HEK293 (cell line): ENCODE measurements around the gene FLG2.
A peak's percentile ranks its signal among the peaks of the same experiment; 100 is the strongest.

Experiments used
- CTCF ChIA-PET: fragments of 350-600 bp; formaldehyde crosslinking; extraction: SDS; loops from one replicate; lab custom pipeline; 2021; ENCODE audit warnings: antibody characterized with exemption; lab: Yijun Ruan, JAX
- POLR2A ChIA-PET: fragments of 300-600 bp; formaldehyde crosslinking; extraction: SDS; loops from one replicate; lab custom pipeline; 2020; ENCODE audit warnings: antibody characterized with exemption, inconsistent platforms; lab: Yijun Ruan, JAX
- H3K27ac ChIP-seq: fragments of 200-500 bp; sonication (Bioruptor generic); 2 replicates; pipeline ENCODE4 v1.5.1; 2014; ENCODE audit warnings: low read depth, low read length, control low read depth, inconsistent platforms; ENCODE audit errors: extremely low read depth
- H3K36me3 ChIP-seq, 2 experiments: fragments of 200-500 bp in 1 of 2; sonication (Bioruptor generic) in 1 of 2; 1 replicate in 1 of 2; 2 replicates in 1 of 2; pipeline ENCODE4 v1.5.1; 2014 to 2017; ENCODE audit warnings: inconsistent platforms in 2 of 2, low read length in 2 of 2; ENCODE audit not compliant: control insufficient read depth in 2 of 2, insufficient read depth in 1 of 2
- H3K4me1 ChIP-seq: fragments of 200-500 bp; sonication (Bioruptor generic); 2 replicates; pipeline ENCODE4 v1.5.1; 2014; ENCODE audit warnings: mild to moderate bottlenecking, low read length, inconsistent platforms; ENCODE audit not compliant: control insufficient read depth, insufficient read depth
- H3K4me3 ChIP-seq: 2 replicates; pipeline ENCODE4 v1.5.1; 2011; ENCODE audit warnings: low read depth, mild to moderate bottlenecking, control low read depth, low read length, moderate library complexity
- H3K9me3 ChIP-seq: fragments of 200-500 bp; sonication (Bioruptor generic); 2 replicates; pipeline ENCODE4 v1.5.1; 2014; ENCODE audit warnings: low read depth, low read length, inconsistent platforms; ENCODE audit not compliant: control insufficient read depth, insufficient read depth
- ATF2 ChIP-seq: fragments of 450-650 bp; formaldehyde crosslinking; IDR thresholded peaks from 2 replicates; pipeline ENCODE4 v1.5.1; 2016; ENCODE audit warnings: missing biosample characterization, missing genetic modification characterization, low read depth
- GFI1B ChIP-seq: fragments of 450-650 bp; formaldehyde crosslinking; IDR thresholded peaks from 2 replicates; pipeline ENCODE4 v1.5.1; 2016; ENCODE audit warnings: missing biosample characterization, missing genetic modification characterization
- GLI2 ChIP-seq: fragments of 450-650 bp; formaldehyde crosslinking; IDR thresholded peaks from 2 replicates; pipeline ENCODE4; 2017; ENCODE audit warnings: missing biosample characterization, missing genetic modification characterization, low read depth, borderline replicate concordance
- HOXA7 ChIP-seq: sonication (generic); formaldehyde crosslinking; IDR thresholded peaks from 2 replicates; pipeline ENCODE4 v1.8.1; 2022; ENCODE audit warnings: missing genetic modification reagents, borderline replicate concordance
- KLF1 ChIP-seq: fragments of 450-650 bp; formaldehyde crosslinking; IDR thresholded peaks from 2 replicates; pipeline ENCODE4 v1.5.1; 2016; ENCODE audit warnings: missing biosample characterization, missing genetic modification characterization
- KLF7 ChIP-seq: fragments of 450-650 bp; formaldehyde crosslinking; IDR thresholded peaks from 2 replicates; pipeline ENCODE4 v1.5.1; 2016; ENCODE audit warnings: missing biosample characterization, missing genetic modification characterization, borderline replicate concordance
- KLF8 ChIP-seq: fragments of 450-650 bp; formaldehyde crosslinking; IDR thresholded peaks from 2 replicates; pipeline ENCODE4 v1.5.1; 2016; ENCODE audit warnings: missing biosample characterization, missing genetic modification characterization
- KLF9 ChIP-seq: fragments of 450-650 bp; formaldehyde crosslinking; IDR thresholded peaks from 2 replicates; pipeline ENCODE4 v1.5.1; 2016; ENCODE audit warnings: missing biosample characterization, missing genetic modification characterization, low read depth
- OSR2 ChIP-seq: fragments of 450-650 bp; formaldehyde crosslinking; IDR thresholded peaks from 2 replicates; pipeline ENCODE4 v1.5.1; 2016; ENCODE audit warnings: missing biosample characterization, missing genetic modification characterization
- SALL2 ChIP-seq: fragments of 450-650 bp; formaldehyde crosslinking; IDR thresholded peaks from 2 replicates; pipeline ENCODE4 v1.5.0; 2017; ENCODE audit warnings: missing biosample characterization, mild to moderate bottlenecking, missing genetic modification characterization, borderline replicate concordance
- SCRT2 ChIP-seq: fragments of 450-650 bp; formaldehyde crosslinking; IDR thresholded peaks from 2 replicates; pipeline ENCODE4 v1.5.1; 2016; ENCODE audit warnings: missing biosample characterization, missing genetic modification characterization
- SP3 ChIP-seq: fragments of 450-650 bp; formaldehyde crosslinking; IDR thresholded peaks from 2 replicates; pipeline ENCODE4 v1.5.1; 2016; ENCODE audit warnings: missing biosample characterization, missing genetic modification characterization
- SP7 ChIP-seq: fragments of 450-650 bp; formaldehyde crosslinking; IDR thresholded peaks from 2 replicates; pipeline ENCODE4 v1.5.1; 2016; ENCODE audit warnings: missing biosample characterization, missing genetic modification characterization
- WT1 ChIP-seq: fragments of 450-650 bp; formaldehyde crosslinking; IDR thresholded peaks from 2 replicates; pipeline ENCODE4 v1.5.1; 2016; ENCODE audit warnings: missing biosample characterization, missing genetic modification characterization
- ZBTB1 ChIP-seq: fragments of 450-650 bp; formaldehyde crosslinking; IDR thresholded peaks from 2 replicates; pipeline ENCODE4 v1.5.1; 2016; ENCODE audit warnings: missing biosample characterization, missing genetic modification characterization
- ZNF2 ChIP-seq: fragments of 450-650 bp; formaldehyde crosslinking; IDR thresholded peaks from 2 replicates; pipeline ENCODE4 v1.5.1; 2016; ENCODE audit warnings: missing biosample characterization, missing genetic modification characterization
- ZNF202 ChIP-seq: fragments of 450-650 bp; formaldehyde crosslinking; IDR thresholded peaks from 2 replicates; pipeline ENCODE4 v1.5.1; 2016; ENCODE audit warnings: missing biosample characterization, missing genetic modification characterization, borderline replicate concordance
- ZNF214 ChIP-seq: fragments of 450-650 bp; formaldehyde crosslinking; IDR thresholded peaks from 2 replicates; pipeline ENCODE4 v1.5.1; 2017; ENCODE audit warnings: missing biosample characterization, mild to moderate bottlenecking, missing genetic modification characterization, borderline replicate concordance
- ZNF248 ChIP-seq: fragments of 450-650 bp; formaldehyde crosslinking; IDR thresholded peaks from 2 replicates; pipeline ENCODE4 v1.5.1; 2017; ENCODE audit warnings: missing biosample characterization, missing genetic modification characterization
- ZNF26 ChIP-seq: fragments of 450-650 bp; formaldehyde crosslinking; IDR thresholded peaks from 2 replicates; pipeline ENCODE4 v1.5.1; 2016; ENCODE audit warnings: missing biosample characterization, missing genetic modification characterization
- ZNF513 ChIP-seq: fragments of 450-650 bp; IDR thresholded peaks from 2 replicates; pipeline ENCODE4 v1.5.1; 2018; ENCODE audit warnings: missing biosample characterization, missing genetic modification characterization
- ZNF514 ChIP-seq: fragments of 450-650 bp; formaldehyde crosslinking; IDR thresholded peaks from 2 replicates; pipeline ENCODE4 v1.5.1; 2016; ENCODE audit warnings: missing biosample characterization, missing genetic modification characterization
- ZNF654 ChIP-seq: fragments of 450-650 bp; formaldehyde crosslinking; IDR thresholded peaks from 2 replicates; pipeline ENCODE4 v1.5.1; 2016; ENCODE audit warnings: low read depth, missing biosample characterization, missing genetic modification characterization
- ZNF670 ChIP-seq: fragments of 450-650 bp; formaldehyde crosslinking; IDR thresholded peaks from 2 replicates; pipeline ENCODE4 v1.5.1; 2016; ENCODE audit warnings: missing biosample characterization, missing genetic modification characterization, low read depth
- ZNF843 ChIP-seq: fragments of 450-650 bp; formaldehyde crosslinking; IDR thresholded peaks from 2 replicates; pipeline ENCODE4 v1.5.1; 2016; ENCODE audit warnings: missing biosample characterization, missing genetic modification characterization
- ZXDB ChIP-seq: fragments of 450-650 bp; formaldehyde crosslinking; IDR thresholded peaks from 2 replicates; pipeline ENCODE4 v1.5.1; 2016; ENCODE audit warnings: missing biosample characterization, missing genetic modification characterization
- TF ChIP-seq, protein P1 (sequence below): fragments of 450-650 bp; formaldehyde crosslinking; IDR thresholded peaks from 2 replicates; pipeline ENCODE4 v1.5.1; 2016; ENCODE audit warnings: missing biosample characterization, missing genetic modification characterization
- TF ChIP-seq, protein P2 (sequence below): fragments of 450-650 bp; formaldehyde crosslinking; IDR thresholded peaks from 2 replicates; pipeline ENCODE4 v1.5.1; 2017; ENCODE audit warnings: missing biosample characterization, missing genetic modification characterization

FLG2 gene

DNA sequence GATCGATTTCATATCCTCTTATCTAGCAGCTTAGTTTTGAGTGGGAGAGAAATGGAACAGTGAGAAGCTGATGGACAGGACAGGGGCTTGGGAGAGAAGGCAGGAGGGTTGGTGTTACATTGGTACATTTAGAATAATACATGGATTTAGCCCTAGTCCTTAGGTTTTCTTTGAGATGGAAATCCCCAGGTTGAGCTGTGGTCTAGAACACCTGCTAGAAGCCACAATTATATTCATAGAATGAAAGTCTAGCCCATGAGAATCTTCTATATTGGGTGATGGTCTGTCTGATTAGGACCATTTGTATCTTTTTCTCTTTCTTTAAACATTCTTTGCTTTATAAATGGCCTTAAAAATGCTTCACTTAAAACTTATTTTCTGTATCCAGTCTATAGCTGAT lies 34.3 kb upstream of the FLG2 start:
- POLR2A ChIA-PET, result no interaction called here
- no peak for TF ChIP-seq ZNF214 (tag by site-specific recombination)
- TF ChIP-seq ZNF2 (tag by site-specific recombination), result no peak
- no peak for TF ChIP-seq ZNF654 (tag by site-specific recombination)
- TF ChIP-seq ATF2 (tag by site-specific recombination), result no peak
- TF ChIP-seq ZBTB1, result no peak
- TF ChIP-seq, protein P1, sequence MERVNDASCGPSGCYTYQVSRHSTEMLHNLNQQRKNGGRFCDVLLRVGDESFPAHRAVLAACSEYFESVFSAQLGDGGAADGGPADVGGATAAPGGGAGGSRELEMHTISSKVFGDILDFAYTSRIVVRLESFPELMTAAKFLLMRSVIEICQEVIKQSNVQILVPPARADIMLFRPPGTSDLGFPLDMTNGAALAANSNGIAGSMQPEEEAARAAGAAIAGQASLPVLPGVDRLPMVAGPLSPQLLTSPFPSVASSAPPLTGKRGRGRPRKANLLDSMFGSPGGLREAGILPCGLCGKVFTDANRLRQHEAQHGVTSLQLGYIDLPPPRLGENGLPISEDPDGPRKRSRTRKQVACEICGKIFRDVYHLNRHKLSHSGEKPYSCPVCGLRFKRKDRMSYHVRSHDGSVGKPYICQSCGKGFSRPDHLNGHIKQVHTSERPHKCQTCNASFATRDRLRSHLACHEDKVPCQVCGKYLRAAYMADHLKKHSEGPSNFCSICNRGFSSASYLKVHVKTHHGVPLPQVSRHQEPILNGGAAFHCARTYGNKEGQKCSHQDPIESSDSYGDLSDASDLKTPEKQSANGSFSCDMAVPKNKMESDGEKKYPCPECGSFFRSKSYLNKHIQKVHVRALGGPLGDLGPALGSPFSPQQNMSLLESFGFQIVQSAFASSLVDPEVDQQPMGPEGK (tag by site-specific recombination), result no peak
- no peaks in the 10 kb centered on the region for H3K9me3 ChIP-seq

GRCh38 chr1:152392909-152393308 lies 33.1 kb upstream of the FLG2 start:
- Histone ChIP-seq H3K27ac (no peak overlapping the region), H3K4me3 (no peak overlapping the region), H3K4me1 (peaks cover 6% of the 10 kb centered on the region; the same call in 1 of the 2 replicates), H3K9me3 (no peaks in the 10 kb centered on the region), H3K36me3 (no peaks in the 10 kb centered on the region)
- ChIA-PET POLR2A (interaction anchor here (1.0 kb wide), 1 partner anchor 283 kb away, joined by 4 read pairs; no protein-coding TSS in a partner anchor), CTCF (interaction anchor here (0.6 to 1.1 kb wide), 2 partner anchors 23 to 38 kb away, joined by 3 to 4 read pairs; no protein-coding TSS in a partner anchor)
- TF ChIP-seq ZNF248 (tag by site-specific recombination) (no peak), ZNF843 (tag by site-specific recombination) (peak; percentile 89), SALL2 (0 out of 2 replicates have a peak, but pooled peaks have one; percentile 48), KLF7 (tag by site-specific recombination) (peak; percentile 70; the same call in 1 of the 2 replicates), OSR2 (tag by site-specific recombination) (peak; percentile 91), WT1 (tag by site-specific recombination) (peak; percentile 84), GFI1B (no peak), SP3 (tag by site-specific recombination) (peak; percentile 38; the same call in 1 of the 2 replicates), SP7 (tag by site-specific recombination) (peak; percentile 68), KLF9 (tag by site-specific recombination) (peak; percentile 32; the same call in 1 of the 2 replicates), ZNF514 (no peak), GLI2 (tag by site-specific recombination) (peak; percentile 20; the same call in 1 of the 2 replicates), ZNF26 (tag by site-specific recombination) (no peak), ZNF202 (tag by site-specific recombination) (no peak), KLF8 (tag by site-specific recombination) (peak; percentile 92), ZNF513 (no peak), SCRT2 (peak; percentile 72), HOXA7 (CRISPR knock-in tag) (no peak), ZXDB (peak; percentile 69), ZNF670 (tag by site-specific recombination) (no peak), KLF1 (tag by site-specific recombination) (peak; percentile 80)
- TF ChIP-seq, protein P2, sequence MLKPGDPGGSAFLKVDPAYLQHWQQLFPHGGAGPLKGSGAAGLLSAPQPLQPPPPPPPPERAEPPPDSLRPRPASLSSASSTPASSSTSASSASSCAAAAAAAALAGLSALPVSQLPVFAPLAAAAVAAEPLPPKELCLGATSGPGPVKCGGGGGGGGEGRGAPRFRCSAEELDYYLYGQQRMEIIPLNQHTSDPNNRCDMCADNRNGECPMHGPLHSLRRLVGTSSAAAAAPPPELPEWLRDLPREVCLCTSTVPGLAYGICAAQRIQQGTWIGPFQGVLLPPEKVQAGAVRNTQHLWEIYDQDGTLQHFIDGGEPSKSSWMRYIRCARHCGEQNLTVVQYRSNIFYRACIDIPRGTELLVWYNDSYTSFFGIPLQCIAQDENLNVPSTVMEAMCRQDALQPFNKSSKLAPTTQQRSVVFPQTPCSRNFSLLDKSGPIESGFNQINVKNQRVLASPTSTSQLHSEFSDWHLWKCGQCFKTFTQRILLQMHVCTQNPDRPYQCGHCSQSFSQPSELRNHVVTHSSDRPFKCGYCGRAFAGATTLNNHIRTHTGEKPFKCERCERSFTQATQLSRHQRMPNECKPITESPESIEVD (tag by site-specific recombination), result peak; percentile 26

More for the DNA sequence above, 34.3 kb upstream of the FLG2 start:
- Histone ChIP-seq H3K36me3 (no peaks in the 10 kb centered on the region), H3K4me3 (no peak overlapping the region), H3K27ac (no peak overlapping the region), H3K4me1 (peaks cover 7% of the 10 kb centered on the region)
- CTCF ChIA-PET, result interaction anchor here (0.6 to 0.8 kb wide), 5 partner anchors 46 to 390 kb away, joined by 3 to 5 read pairs (median 3); no protein-coding TSS in a partner anchor
